Neural progenitor cell (in vitro differentiated cells): Measurements from ENCODE around the gene PLEKHG4B. TPM values are rescaled to one million over a fixed set of nuclear protein-coding genes. Genes with fewer than 3 reads are reported as not detected.

Experiments
- DNase-seq: peaks from one replicate; pipeline ENCODE4 v3.0.0-alpha.2; 2016; ENCODE audit warnings: low spot score
- H2AFZ ChIP-seq: fragments of 200-600 bp; sonication (generic); replicated peaks from 2 replicates; pipeline ENCODE4 v1.6.1; 2016; ENCODE audit warnings: antibody characterized with exemption
- H3F3A ChIP-seq: fragments of 200-600 bp; sonication (generic); 2 replicates; pipeline ENCODE4 v1.6.1; 2016; ENCODE audit warnings: antibody characterized with exemption, low read depth
- H3K27ac ChIP-seq: fragments of 200-600 bp; sonication (generic); 2 replicates; pipeline ENCODE4 v1.5.1; 2016; ENCODE audit warnings: mild to moderate bottlenecking
- H3K27me3 ChIP-seq: fragments of 200-600 bp; sonication (generic); 2 replicates; pipeline ENCODE4 v1.6.1; 2016; ENCODE audit warnings: mild to moderate bottlenecking, moderate library complexity
- H3K36me3 ChIP-seq: fragments of 200-600 bp; sonication (generic); 2 replicates; pipeline ENCODE4 v1.5.1; 2016
- H3K4me1 ChIP-seq: fragments of 200-600 bp; sonication (generic); 2 replicates; pipeline ENCODE4 v1.6.1; 2016; ENCODE audit warnings: mixed run types
- H3K4me2 ChIP-seq: fragments of 200-600 bp; sonication (generic); 2 replicates; pipeline ENCODE4 v1.6.1; 2016
- H3K4me3 ChIP-seq: fragments of 200-600 bp; sonication (generic); 2 replicates; pipeline ENCODE4 v1.5.1; 2016
- H3K79me2 ChIP-seq: fragments of 200-600 bp; sonication (generic); 2 replicates; pipeline ENCODE4 v1.6.1; 2016; ENCODE audit warnings: low read depth
- H3K9ac ChIP-seq: fragments of 200-600 bp; sonication (generic); 2 replicates; pipeline ENCODE4 v1.6.1; 2016
- H3K9me3 ChIP-seq: fragments of 200-600 bp; sonication (generic); 2 replicates; pipeline ENCODE4 v1.5.1; 2016; ENCODE audit warnings: low read depth
- H4K20me1 ChIP-seq: fragments of 200-600 bp; sonication (generic); 2 replicates; pipeline ENCODE4 v1.6.1; 2016; ENCODE audit warnings: low read depth
- H3K27ac Mint-ChIP-seq: 3 replicates; pipeline ENCODE4 v1.8.0; 2021; ENCODE audit warnings: mixed read lengths
- H3K27me3 Mint-ChIP-seq: 2 replicates; pipeline ENCODE4 v1.8.0; 2022; ENCODE audit warnings: low read depth, mild to moderate bottlenecking, inconsistent platforms, moderate library complexity, mixed read lengths; ENCODE audit not compliant: insufficient read depth
- H3K36me3 Mint-ChIP-seq: 3 replicates; pipeline ENCODE4 v1.8.0; 2021; ENCODE audit warnings: mixed read lengths
- H3K4me1 Mint-ChIP-seq: 3 replicates; pipeline ENCODE4 v1.8.0; 2021; ENCODE audit warnings: mixed read lengths
- H3K4me3 Mint-ChIP-seq: 3 replicates; pipeline ENCODE4 v1.8.0; 2021; ENCODE audit warnings: mild to moderate bottlenecking, moderate library complexity, mixed read lengths
- H3K9me3 Mint-ChIP-seq: 3 replicates; pipeline ENCODE4 v1.8.0; 2020; ENCODE audit warnings: mixed read lengths
- CTCF ChIP-seq: fragments of 200-600 bp; sonication (generic); IDR thresholded peaks from 2 replicates; pipeline ENCODE4 v1.5.1; 2017; ENCODE audit warnings: antibody characterized with exemption, mild to moderate bottlenecking
- EZH2 ChIP-seq: fragments of 200-600 bp; sonication (generic); IDR thresholded peaks from 2 replicates; pipeline ENCODE4 v1.6.1; 2017; ENCODE audit warnings: antibody characterized with exemption, mild to moderate bottlenecking, moderate library complexity
- EZH2phosphoT487 ChIP-seq: fragments of 200-600 bp; sonication (generic); IDR thresholded peaks from 2 replicates; pipeline ENCODE4 v1.6.1; 2017; ENCODE audit warnings: antibody characterized with exemption
- total RNA-seq: library from RNA; depleted of rRNA; stranded (reverse); fragments of >200 nt; gene quantifications from 2 replicates; pipeline ENCODE4 v1.2.3, GENCODE V29; 2015; ENCODE audit warnings: low replicate concordance

Gene PLEKHG4B
- total RNA-seq, 1 donor from 2014 or later: 28.8 TPM

GRCh38 chr5:171801-172331 is 79.9 kb downstream of the PLEKHG4B start:
- TF ChIP-seq EZH2 (no peak), EZH2phosphoT487 (no peak), CTCF (no peak)
- Histone ChIP-seq H3K79me2 (no peaks in the 10 kb centered on the region), H3K4me1 (no peaks in the 10 kb centered on the region), H3K36me3 (no peaks in the 10 kb centered on the region), H3K27ac (no peak overlapping the region), H3K4me2 (no peak overlapping the region), H4K20me1 (no peaks in the 10 kb centered on the region), H3K9ac (no peak overlapping the region), H2AFZ (no peak overlapping the region), H3K9me3 (no peaks in the 10 kb centered on the region), H3K27me3 (no peaks in the 10 kb centered on the region), H3F3A (peaks cover 5% of the 10 kb centered on the region), H3K4me3 (no peak overlapping the region)
- Mint-ChIP-seq H3K4me1 (peaks cover 32% of the 10 kb centered on the region), H3K9me3 (no peaks in the 10 kb centered on the region), H3K36me3 (peaks cover 13% of the 10 kb centered on the region), H3K27ac (no peak overlapping the region), H3K27me3 (peaks cover 6% of the 10 kb centered on the region), H3K4me3 (no peak overlapping the region)
- no peak for DNase-seq

GRCh38 chr5:172421-172820 is 80.5 kb downstream of the PLEKHG4B start:
- Histone ChIP-seq H3K27me3 (no peaks in the 10 kb centered on the region), H3K9ac (no peak overlapping the region), H3K4me1 (no peaks in the 10 kb centered on the region), H3K4me3 (no peak overlapping the region), H2AFZ (no peak overlapping the region), H4K20me1 (no peaks in the 10 kb centered on the region), H3K9me3 (no peaks in the 10 kb centered on the region), H3K4me2 (no peak overlapping the region), H3K36me3 (no peaks in the 10 kb centered on the region), H3F3A (no peaks in the 10 kb centered on the region), H3K27ac (no peak overlapping the region), H3K79me2 (no peaks in the 10 kb centered on the region)
- Mint-ChIP-seq H3K27me3 (peaks cover 4% of the 10 kb centered on the region), H3K9me3 (no peaks in the 10 kb centered on the region), H3K4me3 (no peak overlapping the region), H3K4me1 (peaks cover 31% of the 10 kb centered on the region), H3K27ac (no peak overlapping the region), H3K36me3 (peaks cover 13% of the 10 kb centered on the region)
- TF ChIP-seq CTCF: no peak
- TF ChIP-seq EZH2: no peak
- TF ChIP-seq EZH2phosphoT487: no peak
- DNase-seq: no peak

GRCh38 chr5:172841-173251 is 80.9 kb downstream of the PLEKHG4B start:
- no peak overlapping the region for H3K4me2 ChIP-seq
- H3K9me3 ChIP-seq: no peaks in the 10 kb centered on the region
- H3K36me3 ChIP-seq: no peaks in the 10 kb centered on the region
- no peaks in the 10 kb centered on the region for H3K27me3 ChIP-seq
- no peaks in the 10 kb centered on the region for H3K4me1 ChIP-seq
- no peak overlapping the region for H3K4me3 ChIP-seq
- no peaks in the 10 kb centered on the region for H4K20me1 ChIP-seq
- H3K79me2 ChIP-seq: no peaks in the 10 kb centered on the region
- TF ChIP-seq EZH2phosphoT487 (no peak), EZH2 (no peak), CTCF (no peak)
- peaks cover 31% of the 10 kb centered on the region for H3K4me1 Mint-ChIP-seq
- no peaks in the 10 kb centered on the region for H3K9me3 Mint-ChIP-seq
- peaks cover 13% of the 10 kb centered on the region for H3K36me3 Mint-ChIP-seq
- DNase-seq: no peak
- H3F3A ChIP-seq: no peaks in the 10 kb centered on the region
- H3K4me3 Mint-ChIP-seq: no peak overlapping the region
- H3K27ac ChIP-seq: no peak overlapping the region
- H3K27me3 Mint-ChIP-seq: peaks cover 4% of the 10 kb centered on the region
- H3K27ac Mint-ChIP-seq: no peak overlapping the region
- H2AFZ ChIP-seq: no peak overlapping the region
- H3K9ac ChIP-seq: no peak overlapping the region
